Neural progenitor cell (in vitro differentiated cells): ENCODE measurements around the gene DHODH.

Experiments
- EZH2 ChIP-seq: fragments of 200-600 bp; sonication (generic); IDR thresholded peaks from 2 replicates; pipeline ENCODE4 v1.6.1; 2017; ENCODE audit warnings: antibody characterized with exemption, mild to moderate bottlenecking, moderate library complexity
- EZH2phosphoT487 ChIP-seq: fragments of 200-600 bp; sonication (generic); IDR thresholded peaks from 2 replicates; pipeline ENCODE4 v1.6.1; 2017; ENCODE audit warnings: antibody characterized with exemption
- TF ChIP-seq, protein P1 (sequence below): fragments of 200-600 bp; sonication (generic); IDR thresholded peaks from 2 replicates; pipeline ENCODE4 v1.5.1; 2017; ENCODE audit warnings: antibody characterized with exemption, mild to moderate bottlenecking

DNA sequence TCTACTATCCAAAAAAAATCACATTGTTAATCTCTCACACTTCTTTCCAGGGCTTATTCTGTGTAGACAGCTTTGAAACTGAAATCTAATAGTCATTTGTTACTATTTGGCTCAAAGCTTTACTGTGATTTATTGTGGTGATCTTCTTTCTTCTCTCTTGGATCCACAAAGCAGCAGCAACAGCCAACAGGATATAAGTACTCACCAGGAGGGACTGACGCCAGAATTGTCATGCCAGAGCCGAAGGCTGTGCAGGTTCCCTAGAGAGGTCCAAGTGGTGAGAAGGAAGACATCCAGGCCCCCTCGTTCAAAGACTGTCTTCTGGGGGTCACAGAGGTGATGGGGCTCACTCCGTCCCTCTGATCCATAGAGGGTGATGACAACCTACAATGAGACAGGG lies 41.6 kb upstream of the DHODH start:
- TF ChIP-seq, protein P1, sequence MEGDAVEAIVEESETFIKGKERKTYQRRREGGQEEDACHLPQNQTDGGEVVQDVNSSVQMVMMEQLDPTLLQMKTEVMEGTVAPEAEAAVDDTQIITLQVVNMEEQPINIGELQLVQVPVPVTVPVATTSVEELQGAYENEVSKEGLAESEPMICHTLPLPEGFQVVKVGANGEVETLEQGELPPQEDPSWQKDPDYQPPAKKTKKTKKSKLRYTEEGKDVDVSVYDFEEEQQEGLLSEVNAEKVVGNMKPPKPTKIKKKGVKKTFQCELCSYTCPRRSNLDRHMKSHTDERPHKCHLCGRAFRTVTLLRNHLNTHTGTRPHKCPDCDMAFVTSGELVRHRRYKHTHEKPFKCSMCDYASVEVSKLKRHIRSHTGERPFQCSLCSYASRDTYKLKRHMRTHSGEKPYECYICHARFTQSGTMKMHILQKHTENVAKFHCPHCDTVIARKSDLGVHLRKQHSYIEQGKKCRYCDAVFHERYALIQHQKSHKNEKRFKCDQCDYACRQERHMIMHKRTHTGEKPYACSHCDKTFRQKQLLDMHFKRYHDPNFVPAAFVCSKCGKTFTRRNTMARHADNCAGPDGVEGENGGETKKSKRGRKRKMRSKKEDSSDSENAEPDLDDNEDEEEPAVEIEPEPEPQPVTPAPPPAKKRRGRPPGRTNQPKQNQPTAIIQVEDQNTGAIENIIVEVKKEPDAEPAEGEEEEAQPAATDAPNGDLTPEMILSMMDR: no peak
- TF ChIP-seq EZH2 (no peak), EZH2phosphoT487 (no peak)
